Measurements from ENCODE around the gene DOCK2. TPM values are rescaled to one million over a fixed set of nuclear protein-coding genes. Genes with fewer than 3 reads are reported as not detected.

The DOCK2 gene
- total RNA-seq, 6 donors from 2014 or later, result 46.7 to 150 (median 73.8) TPM

- Histone ChIP-seq H3K27ac (no peak overlapping the region), H3K36me3 (no peaks in the 10 kb centered on the region), H3K27me3 (no peaks in the 10 kb centered on the region), H3K4me3 (no peak overlapping the region), H3K4me1 (no peaks in the 10 kb centered on the region), H3K9me3 (no peaks in the 10 kb centered on the region)
- DNase-seq, result no peak
- no peak for ATAC-seq (ENCODE audit: low FRiP score in 2 of 2)
- 84 to 87% methylated on average over 4 of the region's 4 CpGs for WGBS, 2 donors
- TF ChIP-seq EP300 (IDR thresholded peaks at IDR 0.05) (no peak), POLR2A (IDR thresholded peaks at IDR 0.05) (no peak), CTCF (IDR thresholded peaks at IDR 0.05) (no peak), POLR2AphosphoS5 (IDR thresholded peaks at IDR 0.05) (no peak)
Observed at GRCh38 chr5:169791251-169791650, 154.2 kb downstream of the DOCK2 start.

GRCh38 chr5:169795338-169795737 lies 158.3 kb downstream of the DOCK2 start:
- H3K27me3 ChIP-seq, result no peaks in the 10 kb centered on the region
- H3K9me3 ChIP-seq, result no peaks in the 10 kb centered on the region
- 91% methylated on average over 9 of the region's 9 CpGs for WGBS, 2 donors
- DNase-seq (no peak), ATAC-seq (ENCODE audit: low FRiP score in 2 of 2) (no peak)
- TF ChIP-seq CTCF (IDR thresholded peaks at IDR 0.05) (no peak), POLR2AphosphoS5 (IDR thresholded peaks at IDR 0.05) (no peak), POLR2A (IDR thresholded peaks at IDR 0.05) (no peak), EP300 (IDR thresholded peaks at IDR 0.05) (no peak)
- H3K4me3 ChIP-seq, result no peak overlapping the region
- no peaks in the 10 kb centered on the region for H3K36me3 ChIP-seq
- H3K27ac ChIP-seq, result no peak overlapping the region
- no peaks in the 10 kb centered on the region for H3K4me1 ChIP-seq

GRCh38 chr5:169796731-169797130 lies 159.7 kb downstream of the DOCK2 start:
- DNase-seq (no peak), ATAC-seq (ENCODE audit: low FRiP score in 2 of 2) (no peak)
- Histone ChIP-seq H3K27ac (no peak overlapping the region), H3K9me3 (no peaks in the 10 kb centered on the region), H3K4me1 (no peaks in the 10 kb centered on the region), H3K36me3 (no peaks in the 10 kb centered on the region), H3K27me3 (no peaks in the 10 kb centered on the region), H3K4me3 (no peak overlapping the region)
- WGBS, 2 donors, result 80 to 87% methylated on average over 2 of the region's 2 CpGs
- TF ChIP-seq CTCF (IDR thresholded peaks at IDR 0.05) (no peak), POLR2AphosphoS5 (IDR thresholded peaks at IDR 0.05) (no peak), POLR2A (IDR thresholded peaks at IDR 0.05) (no peak), EP300 (IDR thresholded peaks at IDR 0.05) (no peak)

- Histone ChIP-seq H3K4me3 (no peak overlapping the region), H3K27ac (no peak overlapping the region), H3K27me3 (no peaks in the 10 kb centered on the region), H3K9me3 (no peaks in the 10 kb centered on the region), H3K4me1 (no peaks in the 10 kb centered on the region), H3K36me3 (no peaks in the 10 kb centered on the region)
- 73 to 94% methylated on average over 2 of the region's 2 CpGs for WGBS, 2 donors
- TF ChIP-seq POLR2A (IDR thresholded peaks at IDR 0.05) (no peak), EP300 (IDR thresholded peaks at IDR 0.05) (no peak), POLR2AphosphoS5 (IDR thresholded peaks at IDR 0.05) (no peak), CTCF (IDR thresholded peaks at IDR 0.05) (no peak)
- no peak for DNase-seq
- no peak for ATAC-seq (ENCODE audit: low FRiP score in 2 of 2)
Observed at GRCh38 chr5:169797577-169797976, 160.5 kb downstream of the DOCK2 start.

- WGBS, 2 donors, result 58% methylated on average over 2 of the region's 2 CpGs
- no peaks in the 10 kb centered on the region for H3K27me3 ChIP-seq
- peaks cover 0 to 2% (median 0%) of the 10 kb centered on the region in 4 donors for H3K4me1 ChIP-seq
- ATAC-seq (ENCODE audit: low FRiP score in 2 of 2) (no peak), DNase-seq (no peak)
- H3K36me3 ChIP-seq, result no peaks in the 10 kb centered on the region
- no peak overlapping the region for H3K4me3 ChIP-seq
- no peaks in the 10 kb centered on the region for H3K9me3 ChIP-seq
- TF ChIP-seq EP300 (IDR thresholded peaks at IDR 0.05), result no peak
- no peak for TF ChIP-seq CTCF (IDR thresholded peaks at IDR 0.05)
- TF ChIP-seq POLR2AphosphoS5 (IDR thresholded peaks at IDR 0.05), result no peak
- no peak for TF ChIP-seq POLR2A (IDR thresholded peaks at IDR 0.05)
- H3K27ac ChIP-seq, result no peak overlapping the region
Observed at GRCh38 chr5:169798438-169798837, 161.4 kb downstream of the DOCK2 start.

All from upper lobe of left lung (tissue), 6 donors.